K562 (cell line): ENCODE measurements around the gene GPR37L1. TPM values are rescaled to one million over a fixed set of nuclear protein-coding genes. Genes with fewer than 3 reads are reported as not detected.

ENCODE experiments used
- ARID1B ChIP-seq: fragments of 450-650 bp; IDR thresholded peaks from 2 replicates; pipeline ENCODE4 v1.6.1; 2016; ENCODE audit warnings: antibody characterized with exemption, mild to moderate bottlenecking, inconsistent platforms
- CREM ChIP-seq: IDR thresholded peaks from 2 replicates; pipeline ENCODE4 v1.6.1; 2014; ENCODE audit warnings: antibody characterized with exemption, low read depth
- CSDE1 ChIP-seq, 2 experiments: fragments of 450-650 bp; IDR thresholded peaks; 2 replicates each; pipeline ENCODE4 v1.6.1; 2016; ENCODE audit warnings: mild to moderate bottlenecking in 1 of 2
- ELK3 ChIP-seq: fragments of 450-650 bp; formaldehyde crosslinking; IDR thresholded peaks from 2 replicates; pipeline ENCODE4 v1.4.0; 2020; ENCODE audit warnings: mild to moderate bottlenecking
- ETV5 ChIP-seq: sonication (generic); formaldehyde crosslinking; IDR thresholded peaks from 2 replicates; pipeline ENCODE4 v1.4.0; 2020; ENCODE audit warnings: low read depth, mild to moderate bottlenecking, missing genetic modification reagents
- GMEB1 ChIP-seq: fragments of 250-450 bp; sonication (Bioruptor Pico); IDR thresholded peaks from 2 replicates; pipeline ENCODE4 v1.4.0; 2020; ENCODE audit warnings: mild to moderate bottlenecking
- GTF3C2 ChIP-seq: IDR thresholded peaks from 3 replicates; pipeline ENCODE4 v1.6.1; 2011; ENCODE audit warnings: borderline replicate concordance, mild to moderate bottlenecking, moderate library complexity; ENCODE audit not compliant: insufficient read length; ENCODE audit errors: extremely low read depth
- HBP1 ChIP-seq: fragments of 450-650 bp; formaldehyde crosslinking; IDR thresholded peaks from 2 replicates; pipeline ENCODE4 v1.4.0; 2022; ENCODE audit warnings: missing genetic modification characterization
- JUN ChIP-seq, 2 experiments: sonication (generic) in 1 of 2; formaldehyde crosslinking in 1 of 2; IDR thresholded peaks; 2 replicates each; pipeline versions ENCODE4 v1.6.1 to v1.8.0; 2012 to 2022; ENCODE audit warnings: borderline replicate concordance in 2 of 2, mild to moderate bottlenecking in 2 of 2, improper control_type of control experiment in 1 of 2, low read depth in 1 of 2, low read length in 1 of 2, missing genetic modification reagents in 1 of 2
- JUNB ChIP-seq: fragments of 450-650 bp; formaldehyde crosslinking; conservative IDR thresholded peaks from 2 replicates; pipeline ENCODE4 v1.4.0; 2020; ENCODE audit warnings: mild to moderate bottlenecking
- KLF6 ChIP-seq: fragments of 250-450 bp; sonication (Bioruptor Pico); IDR thresholded peaks from 2 replicates; pipeline ENCODE4 v1.4.0; 2020; ENCODE audit warnings: mild to moderate bottlenecking, moderate library complexity, borderline replicate concordance
- LARP7 ChIP-seq: fragments of 450-650 bp; IDR thresholded peaks from 2 replicates; pipeline ENCODE4 v1.6.1; 2016
- MAFF ChIP-seq: IDR thresholded peaks from 2 replicates; pipeline ENCODE4 v1.6.1; 2012; ENCODE audit warnings: low read length, improper control_type of control experiment
- MIER1 ChIP-seq: fragments of 450-650 bp; IDR thresholded peaks from 2 replicates; pipeline ENCODE4 v1.6.1; 2016; ENCODE audit warnings: antibody characterized with exemption, mild to moderate bottlenecking, low read depth
- NCOR1 ChIP-seq: fragments of 450-650 bp; IDR thresholded peaks from 2 replicates; pipeline ENCODE4 v1.6.1; 2016; ENCODE audit warnings: mild to moderate bottlenecking, moderate library complexity
- NFE2L1 ChIP-seq: fragments of 450-650 bp; IDR thresholded peaks from 2 replicates; pipeline ENCODE4 v1.6.1; 2016; ENCODE audit warnings: missing genetic modification characterization, low read depth, mild to moderate bottlenecking, missing compliant biosample characterization, moderate library complexity, borderline replicate concordance
- NFIX ChIP-seq: fragments of 250-450 bp; sonication (Bioruptor Pico); IDR thresholded peaks from 2 replicates; pipeline ENCODE4 v1.4.0; 2020; ENCODE audit warnings: low read depth, mild to moderate bottlenecking, moderate library complexity
- RNF2 ChIP-seq: sonication (generic); IDR thresholded peaks from 2 replicates; pipeline ENCODE4 v1.6.1; 2016
- SMARCA5 ChIP-seq: fragments of 450-650 bp; IDR thresholded peaks from 2 replicates; pipeline ENCODE4 v1.6.1; 2016
- SPI1 ChIP-seq: IDR thresholded peaks from 2 replicates; pipeline ENCODE4 v1.6.1; 2011; ENCODE audit warnings: low read depth, low read length, control low read depth, borderline replicate concordance
- U2AF2 ChIP-seq: fragments of 200-400 bp; formaldehyde crosslinking; optimal IDR thresholded peaks from 2 replicates; pipeline ENCODE3; 2017; ENCODE audit warnings: low read depth, mild to moderate bottlenecking, low read length
- ZNF253 ChIP-seq: fragments of 250-450 bp; sonication (Bioruptor Pico); conservative IDR thresholded peaks from 2 replicates; pipeline ENCODE4 v1.6.1; 2021; ENCODE audit warnings: mild to moderate bottlenecking
- ZNF668 ChIP-seq: fragments of 250-450 bp; sonication (Bioruptor Pico); IDR thresholded peaks from 2 replicates; pipeline ENCODE4 v1.8.0; 2022; ENCODE audit warnings: mild to moderate bottlenecking, inconsistent platforms
- polyA plus RNA-seq, 8 experiments: library from polyadenylated mRNA; depleted of rRNA in 4 of 8; stranded (reverse) in 5 of 8; unstranded in 3 of 8; fragments of >200 nt; fragmentation: Nextera tagmentation in 2 of 8; fragmentation: Illumina TruSeq in 1 of 8; extraction: Ambion mirVana in 2 of 8; extraction: Trizol in 1 of 8; gene quantifications; 2 replicates each; pipeline versions ENCODE4 v1.2.1 to v1.2.3, GENCODE V29; 2011 to 2014; ENCODE audit warnings: inconsistent platforms in 1 of 8, missing spikeins in 1 of 8
- total RNA-seq, 7 experiments: library from RNA; depleted of rRNA in 6 of 7; stranded (reverse); fragments of >200 nt in 6 of 7; fragmentation: Illumina TruSeq in 2 of 7; extraction: Trizol in 2 of 7; gene quantifications; 2 replicates each; pipeline versions ENCODE4 v1.2.1 to v1.2.3, GENCODE V29; 2011 to 2021; ENCODE audit warnings: low replicate concordance in 1 of 7

GPR37L1 gene
- total and polyA plus RNA-seq, 9 of the 15 experiments (the other 6 are each of a cell fraction or from before 2014, with no cell fraction given): not detected

GRCh38 chr1:202158810-202159533 is 36.3 kb downstream of the GPR37L1 start (continued):
- peak; percentile 35; the same call in 1 of the 2 replicates for TF ChIP-seq JUN (IDR thresholded peaks at IDR 0.05; ENCODE audit: borderline replicate concordance, low read depth, low read length)
- TF ChIP-seq JUN (CRISPR knock-in tag; IDR thresholded peaks at IDR 0.05; ENCODE audit: borderline replicate concordance): no peak
- 0 out of 4 replicates have a peak, but pooled peaks of 1 of the 2 experiments have one; percentile 13 for TF ChIP-seq CSDE1 (IDR thresholded peaks at IDR 0.05)
- TF ChIP-seq ZNF253 (CRISPR knock-in tag): no peak
- TF ChIP-seq NFIX (CRISPR knock-in tag): no peak
- TF ChIP-seq NCOR1: peak; percentile 62
- no peak for TF ChIP-seq ETV5 (CRISPR knock-in tag)
- no peak for TF ChIP-seq ZNF668
- TF ChIP-seq U2AF2: no peak
- no peak for TF ChIP-seq HBP1 (CRISPR knock-in tag)
- TF ChIP-seq SPI1: no peak
- TF ChIP-seq GMEB1: no peak
- no peak for TF ChIP-seq SMARCA5
- TF ChIP-seq MAFF: no peak
- TF ChIP-seq NFE2L1 (tag): no peak
- TF ChIP-seq KLF6 (CRISPR knock-in tag): no peak
- no peak for TF ChIP-seq GTF3C2
- no peak for TF ChIP-seq RNF2
- TF ChIP-seq CREM: no peak
- TF ChIP-seq ELK3 (CRISPR knock-in tag): no peak
- no peak for TF ChIP-seq JUNB (CRISPR knock-in tag)
- no peak; the same call in 1 of the 2 replicates for TF ChIP-seq ARID1B
- TF ChIP-seq MIER1: no peak
- no peak for TF ChIP-seq LARP7
